ENCODE data around the gene KIAA2012.

- no peak for TF ChIP-seq CTCF (IDR thresholded peaks at IDR 0.05; ENCODE audit: insufficient read depth, low read depth, low read length)
- TF ChIP-seq EZH2 (IDR thresholded peaks at IDR 0.05; ENCODE audit: insufficient read depth, low read length), result no peak
Observed at GRCh38 chr2:202158796-202159195, 85.7 kb downstream of the KIAA2012 start.
